Measurements from ENCODE around the gene LDLRAD4. TPM values are rescaled to one million over a fixed set of nuclear protein-coding genes. Genes with fewer than 3 reads are reported as not detected.

The LDLRAD4 gene
- polyA plus RNA-seq, 1 donor, result 9.1 TPM

- Histone ChIP-seq H3K27me3 (ENCODE audit: control insufficient read depth, insufficient read depth, low read length) (peaks cover 12% of the 10 kb centered on the region), H3K9me3 (ENCODE audit: control insufficient read depth, low read depth, low read length) (no peaks in the 10 kb centered on the region), H3K4me1 (ENCODE audit: control insufficient read depth, insufficient read depth, low read length) (no peaks in the 10 kb centered on the region), H3K27ac (ENCODE audit: low read length) (no peak overlapping the region), H3K4me3 (ENCODE audit: low read length) (no peak overlapping the region), H3K36me3 (ENCODE audit: control insufficient read depth, insufficient read depth, low read length) (no peaks in the 10 kb centered on the region)
- DNase-seq, result no peak
- WGBS (ENCODE audit: insufficient coverage, low lambda C conversion rate), result no CpG with 5 or more reads among the region's 3 CpGs
Observed at GRCh38 chr18:13394801-13395200, 176.2 kb downstream of the LDLRAD4 start.

GRCh38 chr18:13395577-13395976 is 177.0 kb downstream of the LDLRAD4 start:
- no peaks in the 10 kb centered on the region for H3K4me1 ChIP-seq (ENCODE audit: control insufficient read depth, insufficient read depth, low read length)
- no peak for DNase-seq
- no peaks in the 10 kb centered on the region for H3K36me3 ChIP-seq (ENCODE audit: control insufficient read depth, insufficient read depth, low read length)
- no peaks in the 10 kb centered on the region for H3K9me3 ChIP-seq (ENCODE audit: control insufficient read depth, low read depth, low read length)
- no peak overlapping the region for H3K27ac ChIP-seq (ENCODE audit: low read length)
- WGBS (ENCODE audit: insufficient coverage, low lambda C conversion rate), result 60% methylated on average over 1 of the region's 22 CpGs
- no peak overlapping the region for H3K4me3 ChIP-seq (ENCODE audit: low read length)
- H3K27me3 ChIP-seq (ENCODE audit: control insufficient read depth, insufficient read depth, low read length), result peaks cover 12% of the 10 kb centered on the region

GRCh38 chr18:13397504-13398163 is 179.1 kb downstream of the LDLRAD4 start:
- no CpG with 5 or more reads among the region's 16 CpGs for WGBS (ENCODE audit: insufficient coverage, low lambda C conversion rate)
- DNase-seq, result no peak
- H3K27ac ChIP-seq (ENCODE audit: low read length), result no peak overlapping the region
- no peaks in the 10 kb centered on the region for H3K9me3 ChIP-seq (ENCODE audit: control insufficient read depth, low read depth, low read length)
- no peaks in the 10 kb centered on the region for H3K36me3 ChIP-seq (ENCODE audit: control insufficient read depth, insufficient read depth, low read length)
- peaks cover 12% of the 10 kb centered on the region for H3K27me3 ChIP-seq (ENCODE audit: control insufficient read depth, insufficient read depth, low read length)
- H3K4me1 ChIP-seq (ENCODE audit: control insufficient read depth, insufficient read depth, low read length), result no peaks in the 10 kb centered on the region
- no peak overlapping the region for H3K4me3 ChIP-seq (ENCODE audit: low read length)

- no peaks in the 10 kb centered on the region for H3K9me3 ChIP-seq (ENCODE audit: control insufficient read depth, low read depth, low read length)
- H3K4me3 ChIP-seq (ENCODE audit: low read length), result no peak overlapping the region
- no peaks in the 10 kb centered on the region for H3K4me1 ChIP-seq (ENCODE audit: control insufficient read depth, insufficient read depth, low read length)
- peaks cover 3% of the 10 kb centered on the region for H3K27me3 ChIP-seq (ENCODE audit: control insufficient read depth, insufficient read depth, low read length)
- WGBS (ENCODE audit: insufficient coverage, low lambda C conversion rate), result no CpG with 5 or more reads among the region's 11 CpGs
- no peak overlapping the region for H3K27ac ChIP-seq (ENCODE audit: low read length)
- DNase-seq, result no peak
- H3K36me3 ChIP-seq (ENCODE audit: control insufficient read depth, insufficient read depth, low read length), result no peaks in the 10 kb centered on the region
Observed at GRCh38 chr18:13398631-13399030, 180.1 kb downstream of the LDLRAD4 start.

- Histone ChIP-seq H3K4me3 (ENCODE audit: low read length) (no peak overlapping the region), H3K4me1 (ENCODE audit: control insufficient read depth, insufficient read depth, low read length) (no peaks in the 10 kb centered on the region), H3K9me3 (ENCODE audit: control insufficient read depth, low read depth, low read length) (no peaks in the 10 kb centered on the region), H3K36me3 (ENCODE audit: control insufficient read depth, insufficient read depth, low read length) (no peaks in the 10 kb centered on the region), H3K27ac (ENCODE audit: low read length) (no peak overlapping the region), H3K27me3 (ENCODE audit: control insufficient read depth, insufficient read depth, low read length) (no peaks in the 10 kb centered on the region)
- WGBS (ENCODE audit: insufficient coverage, low lambda C conversion rate), result no CpG with 5 or more reads among the region's 8 CpGs
- no peak for DNase-seq
Observed at GRCh38 chr18:13399511-13399910, 181.0 kb downstream of the LDLRAD4 start.

- Histone ChIP-seq H3K27ac (ENCODE audit: low read length) (no peak overlapping the region), H3K9me3 (ENCODE audit: control insufficient read depth, low read depth, low read length) (no peaks in the 10 kb centered on the region), H3K36me3 (ENCODE audit: control insufficient read depth, insufficient read depth, low read length) (no peaks in the 10 kb centered on the region), H3K27me3 (ENCODE audit: control insufficient read depth, insufficient read depth, low read length) (no peaks in the 10 kb centered on the region), H3K4me3 (ENCODE audit: low read length) (no peak overlapping the region), H3K4me1 (ENCODE audit: control insufficient read depth, insufficient read depth, low read length) (no peaks in the 10 kb centered on the region)
- no CpG with 5 or more reads among the region's 11 CpGs for WGBS (ENCODE audit: insufficient coverage, low lambda C conversion rate)
- DNase-seq, result no peak
Observed at GRCh38 chr18:13400636-13401315, 182.2 kb downstream of the LDLRAD4 start.

GRCh38 chr18:13401404-13401803 is 182.8 kb downstream of the LDLRAD4 start:
- no CpG with 5 or more reads among the region's 8 CpGs for WGBS (ENCODE audit: insufficient coverage, low lambda C conversion rate)
- Histone ChIP-seq H3K27ac (ENCODE audit: low read length) (no peak overlapping the region), H3K9me3 (ENCODE audit: control insufficient read depth, low read depth, low read length) (no peaks in the 10 kb centered on the region), H3K36me3 (ENCODE audit: control insufficient read depth, insufficient read depth, low read length) (no peaks in the 10 kb centered on the region), H3K4me3 (ENCODE audit: low read length) (no peak overlapping the region), H3K4me1 (ENCODE audit: control insufficient read depth, insufficient read depth, low read length) (peaks cover 4% of the 10 kb centered on the region), H3K27me3 (ENCODE audit: control insufficient read depth, insufficient read depth, low read length) (no peaks in the 10 kb centered on the region)
- no peak for DNase-seq

GRCh38 chr18:13401826-13402225 is 183.3 kb downstream of the LDLRAD4 start:
- WGBS (ENCODE audit: insufficient coverage, low lambda C conversion rate), result 90% methylated on average over 2 of the region's 10 CpGs
- H3K4me1 ChIP-seq (ENCODE audit: control insufficient read depth, insufficient read depth, low read length), result peaks cover 8% of the 10 kb centered on the region

GRCh38 chr18:13403786-13404549 is 185.4 kb downstream of the LDLRAD4 start:
- Histone ChIP-seq H3K9me3 (ENCODE audit: control insufficient read depth, low read depth, low read length) (no peaks in the 10 kb centered on the region), H3K4me1 (ENCODE audit: control insufficient read depth, insufficient read depth, low read length) (peaks cover 16% of the 10 kb centered on the region), H3K27ac (ENCODE audit: low read length) (no peak overlapping the region), H3K27me3 (ENCODE audit: control insufficient read depth, insufficient read depth, low read length) (no peaks in the 10 kb centered on the region), H3K4me3 (ENCODE audit: low read length) (no peak overlapping the region), H3K36me3 (ENCODE audit: control insufficient read depth, insufficient read depth, low read length) (no peaks in the 10 kb centered on the region)
- DNase-seq, result no peak
- 80% methylated on average over 1 of the region's 31 CpGs for WGBS (ENCODE audit: insufficient coverage, low lambda C conversion rate)

More at GRCh38 chr18:13401826-13402225, 183.3 kb downstream of the LDLRAD4 start:
- Histone ChIP-seq H3K9me3 (ENCODE audit: control insufficient read depth, low read depth, low read length) (no peaks in the 10 kb centered on the region), H3K36me3 (ENCODE audit: control insufficient read depth, insufficient read depth, low read length) (no peaks in the 10 kb centered on the region), H3K4me3 (ENCODE audit: low read length) (no peak overlapping the region), H3K27me3 (ENCODE audit: control insufficient read depth, insufficient read depth, low read length) (no peaks in the 10 kb centered on the region), H3K27ac (ENCODE audit: low read length) (no peak overlapping the region)
- no peak for DNase-seq

- Histone ChIP-seq H3K4me1 (ENCODE audit: control insufficient read depth, insufficient read depth, low read length) (peaks cover 17% of the 10 kb centered on the region), H3K27me3 (ENCODE audit: control insufficient read depth, insufficient read depth, low read length) (no peaks in the 10 kb centered on the region), H3K9me3 (ENCODE audit: control insufficient read depth, low read depth, low read length) (no peaks in the 10 kb centered on the region), H3K36me3 (ENCODE audit: control insufficient read depth, insufficient read depth, low read length) (no peaks in the 10 kb centered on the region), H3K4me3 (ENCODE audit: low read length) (no peak overlapping the region), H3K27ac (ENCODE audit: low read length) (no peak overlapping the region)
- WGBS (ENCODE audit: insufficient coverage, low lambda C conversion rate), result 0% methylated on average over 1 of the region's 17 CpGs
- DNase-seq, result peak in 1 of 2 donors; percentile 24
Observed at GRCh38 chr18:13405305-13406038, 186.9 kb downstream of the LDLRAD4 start.

All from large intestine (tissue), 3 donors.